HG02870 (cell line): ENCODE results near the gene RNF2.

Experiments used
- ATAC-seq: cut with Tn5 transposase; IDR thresholded peaks from one replicate; pipeline ENCODE4 v1.9.1; 2021; ENCODE audit warnings: mild to moderate bottlenecking, moderate library complexity; ENCODE audit not compliant: unreplicated experiment

The RNF2 gene

GRCh38 chr1:185091480-185091879 is 46.1 kb downstream of the RNF2 start:
- no peak for ATAC-seq

GRCh38 chr1:185094761-185095160 is 49.4 kb downstream of the RNF2 start:
- no peak for ATAC-seq

- no peak for ATAC-seq
Observed at GRCh38 chr1:185096531-185096930, 51.2 kb downstream of the RNF2 start.

GRCh38 chr1:185104083-185104482 is 58.7 kb downstream of the RNF2 start:
- no peak for ATAC-seq

GRCh38 chr1:185105121-185105520 is 59.8 kb downstream of the RNF2 start:
- no peak for ATAC-seq

GRCh38 chr1:185108321-185108720 is 63.0 kb downstream of the RNF2 start:
- no peak for ATAC-seq

GRCh38 chr1:185110145-185110544 is 64.8 kb downstream of the RNF2 start:
- ATAC-seq: no peak

GRCh38 chr1:185111873-185112272 is 66.5 kb downstream of the RNF2 start:
- no peak for ATAC-seq

GRCh38 chr1:185112356-185112755 is 67.0 kb downstream of the RNF2 start:
- no peak for ATAC-seq

GRCh38 chr1:185129708-185130107 is 84.3 kb downstream of the RNF2 start:
- ATAC-seq: no peak

- no peak for ATAC-seq
Observed at GRCh38 chr1:185132534-185132933, 87.2 kb downstream of the RNF2 start.

GRCh38 chr1:185137896-185138545 is 92.7 kb downstream of the RNF2 start:
- no peak for ATAC-seq

GRCh38 chr1:185139246-185139645 is 93.9 kb downstream of the RNF2 start:
- no peak for ATAC-seq

GRCh38 chr1:185144233-185144632 is 98.9 kb downstream of the RNF2 start:
- ATAC-seq: no peak

- ATAC-seq: no peak
Observed at GRCh38 chr1:185151215-185151614, 105.9 kb downstream of the RNF2 start.
